PFSK-1 (cell line): ENCODE data around the gene EPAS1.

Experiments
- FOXP2 ChIP-seq: optimal IDR thresholded peaks from 2 replicates; pipeline ENCODE3; 2011; ENCODE audit warnings: borderline replicate concordance, control low read depth, inconsistent platforms; ENCODE audit not compliant: insufficient read depth; ENCODE audit errors: extremely low read length, extremely low read depth
- POLR2AphosphoS5 ChIP-seq: IDR thresholded peaks from 2 replicates; pipeline ENCODE4 v1.6.1; 2012; ENCODE audit warnings: low read depth, mild to moderate bottlenecking, control low read depth, low read length, moderate library complexity
- REST ChIP-seq, 2 experiments: IDR thresholded peaks; 2 replicates each; pipeline versions ENCODE4 v1.6.1 to v1.8.0; 2011 to 2012; ENCODE audit warnings: low read depth in 2 of 2, low read length in 2 of 2, control low read depth in 1 of 2, inconsistent platforms in 1 of 2, mild to moderate bottlenecking in 1 of 2, moderate library complexity in 1 of 2; ENCODE audit not compliant: insufficient read depth in 1 of 2
- SIN3A ChIP-seq: IDR thresholded peaks from 2 replicates; pipeline ENCODE4 v1.6.1; 2012; ENCODE audit warnings: mild to moderate bottlenecking, low read length, moderate library complexity, borderline replicate concordance; ENCODE audit not compliant: insufficient read depth
- TAF1 ChIP-seq: IDR thresholded peaks from 2 replicates; pipeline ENCODE4 v1.6.1; 2012; ENCODE audit warnings: low read length, control low read depth, borderline replicate concordance; ENCODE audit not compliant: insufficient read depth

EPAS1 gene

GRCh38 chr2:46327627-46328026 is 30.4 kb downstream of the EPAS1 start:
- TF ChIP-seq SIN3A = no peak
- no peak for TF ChIP-seq REST (IDR thresholded peaks at IDR 0.05; ENCODE audit: insufficient read depth in 1 of 2, low read depth in 2 of 2, low read length in 2 of 2)
- TF ChIP-seq POLR2AphosphoS5 = no peak
- TF ChIP-seq FOXP2 = no peak
- TF ChIP-seq TAF1 = no peak

DNA sequence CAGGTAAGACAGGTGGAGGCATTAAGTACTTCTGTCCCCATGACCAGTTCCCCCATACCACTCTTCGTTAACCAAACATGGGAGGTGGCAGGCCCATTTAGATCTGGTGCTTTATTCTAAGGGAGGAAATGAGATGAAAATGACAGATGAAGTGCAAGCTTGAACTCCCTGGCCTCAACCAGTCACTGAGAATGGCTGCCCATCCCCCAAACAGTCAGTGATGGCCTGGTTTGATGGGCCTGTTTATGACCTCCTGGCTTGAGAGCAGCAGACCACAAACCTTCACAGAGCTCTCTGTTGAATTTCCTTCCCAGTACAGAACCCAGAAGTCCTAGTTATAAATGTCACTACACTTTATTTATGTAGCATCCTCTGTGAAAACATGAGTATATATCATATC is 31.1 kb downstream of the EPAS1 start:
- TF ChIP-seq SIN3A = no peak
- no peak for TF ChIP-seq FOXP2
- no peak for TF ChIP-seq POLR2AphosphoS5
- TF ChIP-seq TAF1 = no peak
- TF ChIP-seq REST (IDR thresholded peaks at IDR 0.05; ENCODE audit: insufficient read depth in 1 of 2, low read depth in 2 of 2, low read length in 2 of 2) = no peak

DNA sequence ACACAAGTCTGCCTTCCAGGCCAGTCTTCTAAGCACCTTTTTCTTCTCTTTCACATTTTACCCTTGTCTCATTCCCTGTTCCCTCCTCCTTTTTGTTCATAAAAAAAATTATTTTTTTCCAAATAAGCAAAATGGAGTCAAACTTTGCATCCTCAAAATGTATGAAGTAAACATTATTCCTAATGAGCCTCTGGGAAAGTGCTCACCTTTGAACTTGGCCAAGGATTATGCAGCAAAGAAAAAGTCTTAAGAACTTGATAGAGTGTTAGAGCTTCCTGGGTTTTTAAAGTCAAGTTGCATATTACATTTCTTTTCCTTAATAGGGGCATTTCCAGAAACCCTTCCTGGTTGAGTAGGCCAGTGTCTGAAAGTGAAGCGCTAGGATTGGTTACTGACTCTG is 31.6 kb downstream of the EPAS1 start:
- TF ChIP-seq SIN3A (no peak), TAF1 (no peak), POLR2AphosphoS5 (no peak), FOXP2 (no peak), REST (IDR thresholded peaks at IDR 0.05; ENCODE audit: insufficient read depth in 1 of 2, low read depth in 2 of 2, low read length in 2 of 2) (no peak)

DNA sequence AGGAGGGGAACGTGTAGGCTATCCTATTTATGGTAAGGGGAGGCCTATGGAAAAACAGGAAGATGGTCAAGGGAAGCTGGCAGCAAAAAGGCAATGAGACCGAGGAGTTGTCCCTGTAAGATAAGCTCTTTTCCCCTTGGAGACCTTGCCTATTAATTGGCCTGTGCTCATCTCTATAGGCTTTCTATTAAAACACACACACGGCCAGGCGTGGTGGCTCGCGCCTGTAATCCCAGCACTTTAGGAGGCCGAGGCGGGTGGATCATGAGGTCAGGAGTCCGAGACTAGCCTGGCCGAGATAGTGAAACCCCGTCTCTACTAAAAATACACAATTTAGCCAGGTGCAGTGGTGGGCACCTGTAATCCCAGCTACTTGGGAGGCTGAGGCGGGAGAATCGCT is 32.1 kb downstream of the EPAS1 start:
- TF ChIP-seq SIN3A (no peak), POLR2AphosphoS5 (no peak), FOXP2 (no peak), TAF1 (no peak), REST (IDR thresholded peaks at IDR 0.05; ENCODE audit: insufficient read depth in 1 of 2, low read depth in 2 of 2, low read length in 2 of 2) (no peak)
